Measurements from ENCODE around the gene CLCC1.
"Not testable (repeated sequence)": the region's sequence is repeated elsewhere in the genome, so short reads cannot be mapped to it uniquely, and the experiment has no call there.

CLCC1 gene

DNA sequence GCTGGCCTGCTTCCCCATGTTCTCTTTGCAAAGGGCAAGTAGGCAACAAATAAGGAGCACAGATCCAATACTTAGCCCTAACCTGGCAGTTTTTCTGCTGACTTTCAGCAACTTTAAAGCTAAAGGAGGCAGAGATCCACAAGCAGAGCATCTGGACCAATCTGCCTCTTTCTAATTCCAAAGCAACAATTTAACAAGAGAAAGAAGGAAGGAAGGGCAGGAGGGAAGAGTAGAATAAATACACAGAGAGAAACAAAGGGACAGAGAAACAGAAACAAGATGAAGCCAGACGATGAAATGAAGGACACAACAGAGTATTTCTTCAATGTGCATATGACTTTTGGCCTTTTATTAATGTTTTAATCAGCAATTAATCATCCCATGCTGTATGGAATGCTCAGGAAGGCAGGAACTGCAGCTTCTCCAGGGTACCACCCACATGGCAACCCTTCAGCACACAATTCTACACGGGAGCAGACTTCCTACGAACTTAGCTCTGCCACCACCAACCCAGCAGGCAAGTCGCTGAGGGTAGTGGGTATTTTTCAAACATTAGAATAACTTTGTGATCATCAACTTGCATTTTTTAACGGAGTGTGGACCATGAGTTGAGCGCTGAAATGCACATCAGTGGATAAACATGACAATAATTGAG is 15.3 kb downstream of the CLCC1 start:
- Histone ChIP-seq H3K4ac (ENCODE audit: low read depth, low read length) (no peak overlapping the region), H4K5ac (ENCODE audit: low read length) (no peak overlapping the region), H3K79me1 (ENCODE audit: low read length) (peaks cover 3% of the 10 kb centered on the region), H2AK5ac (ENCODE audit: low read length) (no peak overlapping the region), H2BK15ac (replicated peaks; ENCODE audit: low read depth) (no peak overlapping the region), H3K4me2 (ENCODE audit: low read length) (no peak overlapping the region), H3K56ac (ENCODE audit: low read length) (no peak overlapping the region), H3K4me3 (ENCODE audit: low read length) (no peak overlapping the region), H3K23ac (ENCODE audit: low read length) (no peak overlapping the region), H2BK120ac (ENCODE audit: low read depth, low read length) (no peak overlapping the region), H3K36me3 (ENCODE audit: control insufficient read depth, insufficient read depth, low read length) (no peaks in the 10 kb centered on the region), H2BK5ac (ENCODE audit: low read length) (no peak overlapping the region), H3K79me2 (ENCODE audit: control insufficient read depth, insufficient read depth, low read length) (no peaks in the 10 kb centered on the region), H3K4me1 (ENCODE audit: control insufficient read depth, low read depth, low read length) (no peaks in the 10 kb centered on the region), H3K18ac (ENCODE audit: low read length) (no peak overlapping the region), H3K27ac (ENCODE audit: low read depth, low read length) (no peak overlapping the region), H3K27me3 (ENCODE audit: insufficient read depth, low read length, poor library complexity) (no peaks in the 10 kb centered on the region), H4K8ac (ENCODE audit: low read depth, low read length) (no peak overlapping the region), H3K9ac (ENCODE audit: low read length) (no peak overlapping the region)
- WGBS (ENCODE audit: extremely low coverage, insufficient coverage, low lambda C conversion rate): no CpG with 5 or more reads among the region's 6 CpGs
- no peak for DNase-seq

DNA sequence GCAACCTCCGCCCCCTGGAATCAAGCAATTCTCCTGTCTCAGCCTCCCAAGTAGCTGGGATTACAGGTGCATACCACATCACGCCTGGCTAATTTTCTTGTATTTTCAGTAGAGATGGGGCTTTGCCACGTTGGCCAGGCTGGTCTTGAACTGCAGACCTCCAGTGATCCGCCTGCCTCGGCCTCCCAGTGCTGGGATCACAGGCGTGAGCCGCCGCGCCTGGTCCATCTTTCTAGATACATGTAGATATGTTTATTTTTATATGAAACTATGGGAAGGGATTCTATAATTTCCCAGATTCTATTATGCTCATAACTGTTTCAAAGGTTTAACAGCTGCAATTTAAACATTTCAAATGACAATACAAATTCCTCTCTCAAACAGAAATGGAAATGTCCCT is 27.1 kb downstream of the CLCC1 start:
- H2BK15ac ChIP-seq (replicated peaks; ENCODE audit: low read depth): no peak overlapping the region
- H2AK5ac ChIP-seq (ENCODE audit: low read length): no peak overlapping the region
- no peak overlapping the region for H3K18ac ChIP-seq (ENCODE audit: low read length)
- no peak overlapping the region for H3K4me3 ChIP-seq (ENCODE audit: low read length)
- H2BK120ac ChIP-seq (ENCODE audit: low read depth, low read length): no peak overlapping the region
- no peak overlapping the region for H3K4ac ChIP-seq (ENCODE audit: low read depth, low read length)
- no peak overlapping the region for H3K56ac ChIP-seq (ENCODE audit: low read length)
- DNase-seq: no peak
- H3K79me1 ChIP-seq (ENCODE audit: low read length): no peaks in the 10 kb centered on the region
- WGBS (ENCODE audit: extremely low coverage, insufficient coverage, low lambda C conversion rate): no CpG with 5 or more reads among the region's 9 CpGs
- H3K36me3 ChIP-seq (ENCODE audit: control insufficient read depth, insufficient read depth, low read length): peaks cover 4% of the 10 kb centered on the region
- no peaks in the 10 kb centered on the region for H3K4me1 ChIP-seq (ENCODE audit: control insufficient read depth, low read depth, low read length)
- no peak overlapping the region for H3K4me2 ChIP-seq (ENCODE audit: low read length)
- no peak overlapping the region for H4K5ac ChIP-seq (ENCODE audit: low read length)
- no peaks in the 10 kb centered on the region for H3K79me2 ChIP-seq (ENCODE audit: control insufficient read depth, insufficient read depth, low read length)
- H3K27ac ChIP-seq (ENCODE audit: low read depth, low read length): no peak overlapping the region
- H2BK5ac ChIP-seq (ENCODE audit: low read length): no peak overlapping the region
- no peak overlapping the region for H3K23ac ChIP-seq (ENCODE audit: low read length)
- H3K9ac ChIP-seq (ENCODE audit: low read length): no peak overlapping the region
- no peak overlapping the region for H4K8ac ChIP-seq (ENCODE audit: low read depth, low read length)
- H3K27me3 ChIP-seq (ENCODE audit: insufficient read depth, low read length, poor library complexity): no peaks in the 10 kb centered on the region

DNA sequence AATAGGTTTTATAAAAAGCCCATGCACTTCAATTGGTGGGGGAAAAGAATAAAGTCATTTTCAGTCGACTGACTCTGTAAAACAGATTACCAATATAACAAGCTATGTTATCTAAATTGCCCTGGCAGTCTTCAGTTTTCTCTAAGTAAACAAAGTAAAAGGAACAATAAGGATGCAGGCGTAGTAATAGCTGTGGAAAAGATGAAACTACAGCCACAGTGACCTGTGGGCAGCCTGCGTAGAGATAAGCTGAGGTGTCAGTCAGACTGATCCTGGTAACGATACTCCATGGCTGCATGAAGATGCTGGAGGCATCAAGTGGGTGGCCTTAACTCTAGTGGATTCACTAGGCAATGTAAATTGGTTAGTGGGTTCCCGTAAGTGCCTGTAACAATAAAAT is 29.3 kb downstream of the CLCC1 start:
- Histone ChIP-seq H3K18ac (ENCODE audit: low read length) (no peak overlapping the region), H2BK120ac (ENCODE audit: low read depth, low read length) (no peak overlapping the region), H3K23ac (ENCODE audit: low read length) (no peak overlapping the region), H3K79me2 (ENCODE audit: control insufficient read depth, insufficient read depth, low read length) (no peaks in the 10 kb centered on the region), H4K5ac (ENCODE audit: low read length) (no peak overlapping the region), H2AK5ac (ENCODE audit: low read length) (no peak overlapping the region), H4K8ac (ENCODE audit: low read depth, low read length) (no peak overlapping the region), H3K4me1 (ENCODE audit: control insufficient read depth, low read depth, low read length) (no peaks in the 10 kb centered on the region), H2BK15ac (replicated peaks; ENCODE audit: low read depth) (no peak overlapping the region), H3K27ac (ENCODE audit: low read depth, low read length) (no peak overlapping the region), H3K27me3 (ENCODE audit: insufficient read depth, low read length, poor library complexity) (no peaks in the 10 kb centered on the region), H3K79me1 (ENCODE audit: low read length) (no peaks in the 10 kb centered on the region), H3K4me3 (ENCODE audit: low read length) (no peak overlapping the region), H3K36me3 (ENCODE audit: control insufficient read depth, insufficient read depth, low read length) (peaks cover 6% of the 10 kb centered on the region), H3K4me2 (ENCODE audit: low read length) (no peak overlapping the region), H2BK5ac (ENCODE audit: low read length) (no peak overlapping the region), H3K4ac (ENCODE audit: low read depth, low read length) (no peak overlapping the region), H3K56ac (ENCODE audit: low read length) (no peak overlapping the region), H3K9ac (ENCODE audit: low read length) (no peak overlapping the region)
- no peak for DNase-seq
- whole genome bisulfite sequencing (ENCODE audit: extremely low coverage, insufficient coverage, low lambda C conversion rate): no CpG with 5 or more reads among the region's 5 CpGs

DNA sequence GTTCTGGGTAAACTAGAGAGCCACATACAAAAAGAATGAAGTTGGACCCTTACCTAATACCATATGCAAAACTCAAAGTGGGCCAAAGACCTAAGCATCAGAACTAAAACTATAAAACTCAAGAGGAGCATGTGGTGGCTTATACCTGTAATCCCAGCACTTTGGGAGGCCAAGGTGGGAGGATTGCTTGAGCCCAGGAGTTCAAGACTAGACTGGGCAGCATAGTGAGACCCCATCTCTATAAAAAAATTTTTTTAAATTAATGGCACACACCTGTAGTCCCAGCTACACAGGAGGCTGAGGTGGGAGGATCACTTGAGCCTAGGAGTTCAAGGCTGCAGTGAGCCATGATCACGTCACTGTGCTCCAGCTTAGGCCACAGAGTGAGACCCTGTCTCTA is 35.7 kb downstream of the CLCC1 start:
- not testable (repeated sequence) for H3K4ac ChIP-seq (ENCODE audit: low read depth, low read length); H3K56ac ChIP-seq (ENCODE audit: low read length); H3K79me1 ChIP-seq (ENCODE audit: low read length); H4K8ac ChIP-seq (ENCODE audit: low read depth, low read length); H4K5ac ChIP-seq (ENCODE audit: low read length); H3K4me1 ChIP-seq (ENCODE audit: control insufficient read depth, low read depth, low read length); H2BK120ac ChIP-seq (ENCODE audit: low read depth, low read length); H2BK15ac ChIP-seq (replicated peaks; ENCODE audit: low read depth); H2AK5ac ChIP-seq (ENCODE audit: low read length); H3K36me3 ChIP-seq (ENCODE audit: control insufficient read depth, insufficient read depth, low read length); H3K4me2 ChIP-seq (ENCODE audit: low read length); H3K27ac ChIP-seq (ENCODE audit: low read depth, low read length); H2BK5ac ChIP-seq (ENCODE audit: low read length); H3K23ac ChIP-seq (ENCODE audit: low read length); H3K27me3 ChIP-seq (ENCODE audit: insufficient read depth, low read length, poor library complexity); H3K18ac ChIP-seq (ENCODE audit: low read length); H3K79me2 ChIP-seq (ENCODE audit: control insufficient read depth, insufficient read depth, low read length); H3K9ac ChIP-seq (ENCODE audit: low read length); DNase-seq; H3K4me3 ChIP-seq (ENCODE audit: low read length)
- no CpG with 5 or more reads among the region's 1 CpG for WGBS (ENCODE audit: extremely low coverage, insufficient coverage, low lambda C conversion rate)

DNA sequence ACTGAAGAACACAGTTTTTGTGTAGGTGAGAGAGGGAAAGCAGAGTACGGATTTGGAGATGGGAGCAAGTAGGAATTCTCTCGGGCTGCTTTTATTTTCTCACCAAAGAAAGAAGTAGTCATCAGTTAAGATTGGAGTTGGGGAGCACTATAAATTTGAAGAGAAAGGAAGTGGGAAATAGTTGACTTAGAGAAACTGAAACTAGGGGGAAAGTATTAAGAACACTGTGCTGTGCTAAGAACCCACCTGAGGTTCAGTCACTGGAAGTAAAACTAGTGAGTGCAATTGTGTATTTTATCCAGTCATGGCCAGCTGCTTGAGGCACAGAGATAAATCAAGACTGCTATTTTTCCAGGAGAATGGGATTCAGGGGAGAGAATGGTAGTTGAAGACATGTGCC is 37.4 kb downstream of the CLCC1 start:
- no peaks in the 10 kb centered on the region for H3K27me3 ChIP-seq (ENCODE audit: insufficient read depth, low read length, poor library complexity)
- no peak overlapping the region for H3K18ac ChIP-seq (ENCODE audit: low read length)
- no peak overlapping the region for H3K27ac ChIP-seq (ENCODE audit: low read depth, low read length)
- no peaks in the 10 kb centered on the region for H3K79me1 ChIP-seq (ENCODE audit: low read length)
- no peak overlapping the region for H3K56ac ChIP-seq (ENCODE audit: low read length)
- no peak overlapping the region for H2BK15ac ChIP-seq (replicated peaks; ENCODE audit: low read depth)
- H3K4me1 ChIP-seq (ENCODE audit: control insufficient read depth, low read depth, low read length): no peaks in the 10 kb centered on the region
- H4K5ac ChIP-seq (ENCODE audit: low read length): no peak overlapping the region
- no peak overlapping the region for H3K4me2 ChIP-seq (ENCODE audit: low read length)
- no peak overlapping the region for H2AK5ac ChIP-seq (ENCODE audit: low read length)
- H2BK120ac ChIP-seq (ENCODE audit: low read depth, low read length): no peak overlapping the region
- H3K9ac ChIP-seq (ENCODE audit: low read length): no peak overlapping the region
- no peak overlapping the region for H3K4ac ChIP-seq (ENCODE audit: low read depth, low read length)
- H3K4me3 ChIP-seq (ENCODE audit: low read length): no peak overlapping the region
- H2BK5ac ChIP-seq (ENCODE audit: low read length): no peak overlapping the region
- no peak for DNase-seq
- no peak overlapping the region for H4K8ac ChIP-seq (ENCODE audit: low read depth, low read length)
- H3K36me3 ChIP-seq (ENCODE audit: control insufficient read depth, insufficient read depth, low read length): peaks cover 1% of the 10 kb centered on the region
- no peak overlapping the region for H3K23ac ChIP-seq (ENCODE audit: low read length)
- WGBS (ENCODE audit: extremely low coverage, insufficient coverage, low lambda C conversion rate): no CpG with 5 or more reads among the region's 2 CpGs
- H3K79me2 ChIP-seq (ENCODE audit: control insufficient read depth, insufficient read depth, low read length): no peaks in the 10 kb centered on the region

DNA sequence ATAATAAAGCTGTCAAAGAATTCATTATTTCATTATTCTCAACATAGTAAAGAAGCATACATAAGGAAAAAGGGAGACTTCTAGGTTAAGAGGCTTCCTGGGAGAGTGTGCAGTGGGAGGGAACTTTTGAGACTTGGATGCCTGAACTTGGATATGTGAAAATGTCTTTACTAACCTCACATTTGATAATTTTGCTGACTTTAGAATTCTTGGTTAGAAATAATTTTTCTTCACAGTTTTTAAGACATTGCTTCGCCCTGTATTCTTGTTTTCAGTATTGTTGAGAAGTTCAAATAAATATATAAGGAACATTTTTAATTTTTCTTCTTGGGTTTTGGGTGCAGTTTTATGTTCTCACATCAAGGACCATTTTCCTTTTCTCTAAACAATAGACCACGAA is 46.5 kb downstream of the CLCC1 start:
- no peak overlapping the region for H4K8ac ChIP-seq (ENCODE audit: low read depth, low read length)

More for the DNA sequence above, 46.5 kb downstream of the CLCC1 start:
- H2AK5ac ChIP-seq (ENCODE audit: low read length): no peak overlapping the region
- H3K23ac ChIP-seq (ENCODE audit: low read length): no peak overlapping the region
- no peak overlapping the region for H3K4ac ChIP-seq (ENCODE audit: low read depth, low read length)
- no peak overlapping the region for H3K27ac ChIP-seq (ENCODE audit: low read depth, low read length)
- no peak overlapping the region for H2BK120ac ChIP-seq (ENCODE audit: low read depth, low read length)
- no peaks in the 10 kb centered on the region for H3K79me1 ChIP-seq (ENCODE audit: low read length)
- H3K27me3 ChIP-seq (ENCODE audit: insufficient read depth, low read length, poor library complexity): no peaks in the 10 kb centered on the region
- no peak overlapping the region for H3K4me2 ChIP-seq (ENCODE audit: low read length)
- no peaks in the 10 kb centered on the region for H3K4me1 ChIP-seq (ENCODE audit: control insufficient read depth, low read depth, low read length)
- H2BK15ac ChIP-seq (replicated peaks; ENCODE audit: low read depth): no peak overlapping the region
- no peak overlapping the region for H3K56ac ChIP-seq (ENCODE audit: low read length)
- no peaks in the 10 kb centered on the region for H3K36me3 ChIP-seq (ENCODE audit: control insufficient read depth, insufficient read depth, low read length)
- no peaks in the 10 kb centered on the region for H3K79me2 ChIP-seq (ENCODE audit: control insufficient read depth, insufficient read depth, low read length)
- no peak for DNase-seq
- no peak overlapping the region for H2BK5ac ChIP-seq (ENCODE audit: low read length)
- no peak overlapping the region for H3K9ac ChIP-seq (ENCODE audit: low read length)
- H4K5ac ChIP-seq (ENCODE audit: low read length): no peak overlapping the region
- H3K4me3 ChIP-seq (ENCODE audit: low read length): no peak overlapping the region
- no peak overlapping the region for H3K18ac ChIP-seq (ENCODE audit: low read length)
- no CpG with 5 or more reads among the region's 2 CpGs for WGBS (ENCODE audit: extremely low coverage, insufficient coverage, low lambda C conversion rate)
